T-cell (primary cell): ENCODE results near the gene PVALB. TPM values are rescaled to one million over a fixed set of nuclear protein-coding genes. Genes with fewer than 3 reads are reported as not detected.

Experiments
- ATAC-seq, 4 experiments: fragments of 200-7000 bp in 3 of 4; fragments of 150-1000 bp in 1 of 4; cut with Tn5 transposase; replicated peaks in 1 of 4; 1 replicate in 3 of 4; 2 replicates in 1 of 4; pipeline ENCODE4 v1.10.0; 2021; ENCODE audit warnings: moderate library complexity in 3 of 4, mild to moderate bottlenecking in 2 of 4, moderate number of reproducible peaks in 1 of 4
- CTCF ChIA-PET, 2 donors: fragments of 300-600 bp; sonication (Branson Sonifier 250); formaldehyde crosslinking; loops; one replicate each; lab custom pipeline; 2022; ENCODE audit warnings: antibody characterized with exemption in 2 of 2; lab: Charles Lee
- POLR2A ChIA-PET, 2 donors: fragments of 300-600 bp; sonication (Branson Sonifier 250); formaldehyde crosslinking; loops; one replicate each; lab custom pipeline; 2022; ENCODE audit warnings: antibody characterized with exemption in 2 of 2; lab: Charles Lee
- DNase-seq, 35 experiments: peaks; one replicate each; pipeline versions ENCODE4 v3.0.0 to v3.0.0-alpha.2; 2013 to 2023
- H3K27ac ChIP-seq: one replicate; pipeline ENCODE4 v1.5.1; 2013; ENCODE audit warnings: low read length
- H3K27me3 ChIP-seq, 2 experiments: replicated peaks in 1 of 2; 1 replicate in 1 of 2; 2 replicates in 1 of 2; pipeline versions ENCODE4 v1.6.1 to v1.7.0; 2013; ENCODE audit warnings: low read length in 1 of 2, mixed read lengths in 1 of 2; ENCODE audit not compliant: control insufficient read depth in 2 of 2, insufficient read depth in 2 of 2; ENCODE audit errors: extremely low read depth in 1 of 2
- H3K36me3 ChIP-seq, 2 donors: 1 replicate in 1 of 2; 2 replicates in 1 of 2; pipeline versions ENCODE4 v1.6.1 to v1.7.0; 2013; ENCODE audit warnings: low read length in 1 of 2; ENCODE audit not compliant: control insufficient read depth in 2 of 2, insufficient read depth in 1 of 2; ENCODE audit errors: extremely low read depth in 1 of 2
- H3K4me1 ChIP-seq, 2 experiments: 1 replicate in 1 of 2; 2 replicates in 1 of 2; pipeline versions ENCODE4 v1.6.1 to v1.7.0; 2013; ENCODE audit warnings: low read length in 2 of 2, mixed read lengths in 1 of 2; ENCODE audit not compliant: insufficient read depth in 2 of 2, control insufficient read depth in 1 of 2; ENCODE audit errors: extremely low read depth in 1 of 2
- H3K4me3 ChIP-seq, 2 donors: 1 replicate in 1 of 2; 2 replicates in 1 of 2; pipeline versions ENCODE4 v1.5.1 to v1.7.0; 2013; ENCODE audit warnings: mild to moderate bottlenecking in 2 of 2, low read length in 1 of 2, moderate library complexity in 1 of 2; ENCODE audit not compliant: control insufficient read depth in 1 of 2; ENCODE audit errors: extremely low read depth in 1 of 2
- H3K9me3 ChIP-seq: 2 replicates; pipeline ENCODE4 v1.7.0; 2013
- H3K27ac Mint-ChIP-seq, 2 donors: one replicate each; pipeline ENCODE4 v1.8.0; 2020 to 2021; ENCODE audit warnings: mild to moderate bottlenecking in 2 of 2, mixed read lengths in 2 of 2
- H3K27me3 Mint-ChIP-seq, 2 donors: one replicate each; pipeline ENCODE4 v1.8.0; 2021 to 2022; ENCODE audit warnings: mixed read lengths in 2 of 2
- H3K36me3 Mint-ChIP-seq: one replicate; pipeline ENCODE4 v1.8.0; 2021; ENCODE audit warnings: mixed read lengths
- H3K4me1 Mint-ChIP-seq, 3 donors: one replicate each; pipeline ENCODE4 v1.8.0; 2020 to 2022; ENCODE audit warnings: mixed read lengths in 3 of 3, mild to moderate bottlenecking in 1 of 3
- H3K4me3 Mint-ChIP-seq, 3 donors: one replicate each; pipeline ENCODE4 v1.8.0; 2020 to 2022; ENCODE audit warnings: mild to moderate bottlenecking in 3 of 3, mixed read lengths in 3 of 3, moderate library complexity in 3 of 3
- H3K9me3 Mint-ChIP-seq, 3 donors: one replicate each; pipeline ENCODE4 v1.8.0; 2020 to 2022; ENCODE audit warnings: mixed read lengths in 3 of 3
- WGBS: methylation state at CpG from one replicate; pipeline ENCODE4 v1.1.5; 2013; ENCODE audit warnings: missing lambda C conversion rate; ENCODE audit not compliant: insufficient coverage; 5-methylcytosine and 5-hydroxymethylcytosine counted together
- total RNA-seq, 35 experiments: library from RNA in 6 of 35; stranded (reverse) in 6 of 35; fragments of 120-200 nt in 1 of 35; gene quantifications; one replicate each; pipeline versions ENCODE4 v1.2.1 to v1.2.4 and lab custom pipeline; 2013 to 2026

PVALB gene
- total RNA-seq, 5 donors from 2014 or later (not counting 1 experiment from before 2014, with no cell fraction given) = not detected

DNA sequence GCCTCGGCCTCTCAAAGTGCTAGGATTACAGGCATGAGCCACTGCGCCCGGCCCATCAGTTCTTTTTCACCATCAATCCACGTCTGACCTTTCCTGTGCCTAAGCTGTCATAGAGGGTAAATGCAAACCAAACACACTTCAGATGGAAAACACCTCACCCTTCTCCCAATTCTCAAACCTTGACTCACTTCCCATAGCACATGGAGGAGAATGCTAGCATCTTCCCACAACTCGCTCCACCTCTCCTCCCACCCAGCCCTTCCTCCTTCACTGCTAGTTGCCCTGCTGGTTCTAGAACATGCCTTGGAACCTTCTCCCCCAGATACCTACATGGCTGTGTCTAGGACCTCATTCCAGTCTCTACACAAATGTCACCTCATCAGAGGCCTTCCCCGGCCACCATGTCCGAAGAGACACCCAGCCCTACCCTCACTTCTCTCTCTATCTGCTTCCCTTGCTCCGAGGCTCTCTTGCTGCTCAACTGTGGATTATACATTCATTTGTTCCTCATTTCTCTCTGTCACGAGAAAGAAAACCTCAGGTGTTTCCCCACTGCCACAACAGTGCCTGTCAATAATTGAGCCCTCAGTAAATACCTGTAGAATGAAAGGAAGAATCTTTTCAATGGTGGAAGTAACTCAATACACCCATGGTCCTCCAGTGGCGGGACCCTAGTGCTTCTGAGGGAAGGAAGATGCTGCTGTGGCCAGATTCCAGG is 22.7 kb upstream of the PVALB start:
- no peaks in the 10 kb centered on the region for H3K4me1 ChIP-seq
- Mint-ChIP-seq H3K27ac (no peak overlapping the region), H3K36me3 (no peaks in the 10 kb centered on the region), H3K4me3 (no peak overlapping the region), H3K4me1 (no peaks in the 10 kb centered on the region), H3K9me3 (peaks cover 0 to 6% (median 6%) of the 10 kb centered on the region in 3 donors), H3K27me3 (peaks cover 26 to 38% of the 10 kb centered on the region in 2 donors)
- ChIA-PET CTCF (no interaction called here), POLR2A (no interaction called here)
- H3K4me3 ChIP-seq = no peak overlapping the region
- no peaks in the 10 kb centered on the region for H3K9me3 ChIP-seq
- no peaks in the 10 kb centered on the region for H3K36me3 ChIP-seq
- WGBS = 85% methylated on average over 8 of the region's 10 CpGs
- ATAC-seq = no peak
- DNase-seq = no peak
- H3K27me3 ChIP-seq = peaks cover 0 to 31% of the 10 kb centered on the region in 2 experiments
- H3K27ac ChIP-seq = no peak overlapping the region

DNA sequence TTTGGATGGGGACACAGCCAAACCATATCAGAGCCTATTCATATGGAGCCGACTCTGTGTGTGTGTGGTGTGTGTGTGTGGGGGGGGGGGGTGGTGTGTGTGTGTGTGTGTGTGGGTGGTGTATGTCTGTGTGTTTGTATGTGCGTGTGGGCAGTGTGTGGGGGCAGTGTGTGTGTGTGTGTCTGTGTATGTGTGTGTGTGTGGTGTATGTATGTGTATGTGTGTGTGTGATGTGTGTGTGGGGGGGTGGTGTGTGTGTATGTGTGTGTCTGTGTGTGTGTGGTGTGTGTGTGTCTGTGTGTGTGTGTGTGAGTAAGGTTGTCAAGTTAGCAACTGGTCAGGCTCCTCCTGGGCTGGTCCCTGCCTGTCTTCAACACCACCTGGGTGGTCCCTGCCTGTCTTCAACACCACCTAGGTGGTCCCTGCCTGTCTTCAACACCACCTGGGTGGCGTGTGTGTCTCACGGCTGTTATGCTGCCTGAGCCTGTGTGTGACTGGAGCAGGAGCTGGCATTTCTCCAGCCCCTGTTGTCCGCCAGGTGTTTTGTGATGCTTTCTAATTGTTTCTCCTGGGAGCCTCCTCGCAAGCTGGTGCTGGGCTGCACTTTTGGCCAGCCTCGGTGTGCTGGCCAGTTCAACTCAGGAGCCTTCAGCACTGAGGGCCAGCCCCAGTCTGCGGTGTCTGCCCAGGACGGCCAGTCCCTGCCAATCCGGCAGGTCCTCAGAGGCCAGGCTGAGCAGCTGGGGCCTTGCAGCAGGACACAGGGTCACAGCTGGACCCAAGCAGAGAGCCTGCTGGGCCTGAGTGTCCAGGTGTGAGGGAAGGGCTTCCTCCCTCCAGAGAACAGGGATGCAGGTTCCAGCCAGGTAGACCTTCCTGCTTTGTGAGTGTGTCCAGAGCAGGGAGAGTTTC is 21.5 kb upstream of the PVALB start:
- Mint-ChIP-seq H3K36me3 (no peaks in the 10 kb centered on the region), H3K27me3 (peaks cover 29 to 35% of the 10 kb centered on the region in 2 donors), H3K4me1 (no peaks in the 10 kb centered on the region), H3K9me3 (peaks cover 0 to 6% (median 6%) of the 10 kb centered on the region in 3 donors), H3K4me3 (no peak overlapping the region), H3K27ac (no peak overlapping the region)
- no peaks in the 10 kb centered on the region for H3K4me1 ChIP-seq
- POLR2A ChIA-PET = no interaction called here
- ATAC-seq (no peak), DNase-seq (no peak)
- WGBS = 89% methylated on average over 10 of the region's 10 CpGs
- H3K9me3 ChIP-seq = no peaks in the 10 kb centered on the region
- no peaks in the 10 kb centered on the region for H3K36me3 ChIP-seq
- no peak overlapping the region for H3K27ac ChIP-seq
- CTCF ChIA-PET = no interaction called here
- no peak overlapping the region for H3K4me3 ChIP-seq
- peaks cover 0 to 36% of the 10 kb centered on the region in 2 experiments for H3K27me3 ChIP-seq

DNA sequence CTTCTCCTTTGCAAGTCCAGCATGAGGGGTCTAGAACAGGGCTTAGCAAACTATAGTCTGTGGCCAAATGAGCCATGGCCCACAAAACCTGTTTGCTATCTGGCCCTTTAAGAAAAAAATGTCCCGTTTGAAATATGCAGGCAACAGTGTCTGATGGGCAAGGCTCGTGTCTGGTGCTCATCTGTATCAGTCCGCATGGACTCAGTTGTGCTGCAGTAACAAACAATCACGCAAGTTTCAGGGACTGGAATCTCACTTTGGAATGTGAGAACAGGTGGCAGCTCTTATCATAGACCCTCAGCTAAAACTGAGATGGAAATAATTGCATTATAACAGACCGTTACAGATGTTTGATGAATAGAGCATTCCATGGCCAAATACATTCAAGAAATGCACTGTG is 19.1 kb upstream of the PVALB start:
- Mint-ChIP-seq H3K4me1 (peaks cover 6 to 11% (median 11%) of the 10 kb centered on the region in 3 donors), H3K27me3 (peaks cover 36 to 37% of the 10 kb centered on the region in 2 donors), H3K4me3 (no peak overlapping the region), H3K27ac (no peak overlapping the region), H3K36me3 (no peaks in the 10 kb centered on the region), H3K9me3 (peaks cover 0 to 6% (median 6%) of the 10 kb centered on the region in 3 donors)
- 86% methylated on average over 4 of the region's 5 CpGs for WGBS
- Histone ChIP-seq H3K9me3 (no peaks in the 10 kb centered on the region), H3K27me3 (peaks cover 0 to 36% of the 10 kb centered on the region in 2 experiments), H3K36me3 (no peaks in the 10 kb centered on the region), H3K4me1 (peaks cover 4 to 5% of the 10 kb centered on the region in 2 experiments), H3K27ac (no peak overlapping the region), H3K4me3 (no peak overlapping the region)
- DNase-seq (no peak), ATAC-seq (no peak)
- ChIA-PET POLR2A (no interaction called here), CTCF (interaction anchor here in 1 of 2 donors (0.6 kb wide), 1 partner anchor 214 kb away, joined by 3 read pairs; no protein-coding TSS in a partner anchor)

DNA sequence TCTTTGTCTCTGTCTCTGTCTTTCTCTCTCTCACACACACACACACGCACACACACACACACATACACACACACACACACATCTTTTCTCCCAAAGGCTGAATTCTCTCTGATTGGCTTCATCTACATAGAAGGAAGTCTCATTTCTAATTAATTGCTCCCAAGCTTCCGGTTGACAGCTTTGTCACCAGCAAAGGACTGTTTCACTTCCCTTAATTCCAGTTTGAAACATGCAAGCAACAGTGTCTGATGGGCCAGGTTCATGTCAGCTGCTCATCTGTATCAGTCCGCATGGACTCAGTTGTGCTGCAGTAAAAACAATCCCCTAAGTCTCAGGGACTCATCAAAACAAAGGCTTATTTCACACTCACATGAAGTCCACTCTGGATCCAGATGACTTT is 16.2 kb upstream of the PVALB start:
- 89% methylated on average over 3 of the region's 3 CpGs for WGBS
- ChIA-PET CTCF (no interaction called here), POLR2A (no interaction called here)
- Mint-ChIP-seq H3K9me3 (peaks cover 0 to 6% (median 4%) of the 10 kb centered on the region in 3 donors), H3K4me1 (peaks cover 22 to 32% (median 31%) of the 10 kb centered on the region in 3 donors), H3K36me3 (no peaks in the 10 kb centered on the region), H3K4me3 (no peak overlapping the region), H3K27ac (no peak overlapping the region), H3K27me3 (peaks cover 37% of the 10 kb centered on the region in 2 donors)
- Histone ChIP-seq H3K27me3 (peaks cover 0 to 26% of the 10 kb centered on the region in 2 experiments), H3K4me1 (peaks cover 10 to 11% of the 10 kb centered on the region in 2 experiments), H3K27ac (no peak overlapping the region), H3K9me3 (no peaks in the 10 kb centered on the region), H3K36me3 (no peaks in the 10 kb centered on the region), H3K4me3 (no peak overlapping the region)
- ATAC-seq (no peak), DNase-seq (no peak)

DNA sequence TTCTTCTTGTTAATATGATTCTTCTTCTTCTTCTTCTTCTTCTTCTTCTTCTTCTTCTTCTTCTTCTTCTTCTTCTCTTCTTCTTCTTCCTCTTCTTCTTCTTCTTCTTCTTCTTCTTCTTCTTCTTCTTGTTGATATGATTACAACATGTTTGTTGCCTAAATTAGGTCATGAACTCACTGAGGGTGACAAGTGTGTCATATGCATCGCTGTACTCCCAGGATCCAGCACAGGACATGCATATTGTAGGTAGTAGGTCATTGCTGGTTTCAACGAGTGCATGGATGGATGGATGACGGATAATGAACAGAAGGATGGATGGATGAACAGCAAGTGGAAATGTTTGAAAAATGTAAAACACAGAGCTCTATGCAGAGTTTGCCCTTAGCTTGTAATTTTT is 14.9 kb upstream of the PVALB start:
- H3K9me3 ChIP-seq = no peaks in the 10 kb centered on the region
- H3K27ac ChIP-seq = no peak overlapping the region
- ChIA-PET CTCF (no interaction called here), POLR2A (no interaction called here)
- no peaks in the 10 kb centered on the region for H3K36me3 Mint-ChIP-seq
- H3K4me1 ChIP-seq = peaks cover 10 to 11% of the 10 kb centered on the region in 2 experiments
- H3K4me3 ChIP-seq = no peak overlapping the region
- H3K9me3 Mint-ChIP-seq = no peaks in the 10 kb centered on the region
- H3K36me3 ChIP-seq = no peaks in the 10 kb centered on the region
- 90% methylated on average over 3 of the region's 3 CpGs for WGBS
- DNase-seq (no peak), ATAC-seq (no peak)
- peaks cover 22 to 32% (median 31%) of the 10 kb centered on the region in 3 donors for H3K4me1 Mint-ChIP-seq
- H3K27me3 ChIP-seq = peaks cover 0 to 25% of the 10 kb centered on the region in 2 experiments
- no peak overlapping the region for H3K27ac Mint-ChIP-seq
- H3K4me3 Mint-ChIP-seq = no peak overlapping the region
- H3K27me3 Mint-ChIP-seq = peaks cover 37 to 43% of the 10 kb centered on the region in 2 donors

DNA sequence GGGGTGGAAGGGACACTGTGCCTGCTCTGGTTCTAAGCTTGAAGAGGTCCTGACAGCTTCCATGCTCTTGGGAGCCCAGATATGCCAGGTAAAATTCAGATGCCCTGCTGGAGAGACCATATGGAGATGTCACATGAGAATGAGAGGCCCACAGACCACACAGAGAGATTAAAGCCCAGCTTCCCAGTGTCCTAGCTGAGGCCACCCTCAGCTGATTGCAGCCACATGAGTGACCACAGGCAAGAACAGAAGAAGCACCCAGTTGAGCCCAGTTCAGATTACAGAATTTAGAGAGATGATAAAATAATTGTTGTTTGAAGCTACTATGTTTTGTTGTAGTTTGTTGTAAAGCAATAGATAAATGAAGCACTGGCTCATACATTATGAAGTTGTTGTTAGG is 14.4 kb upstream of the PVALB start:
- Histone ChIP-seq H3K27ac (no peak overlapping the region), H3K27me3 (peaks cover 0 to 25% of the 10 kb centered on the region in 2 experiments), H3K4me1 (peaks cover 10 to 11% of the 10 kb centered on the region in 2 experiments), H3K36me3 (no peaks in the 10 kb centered on the region), H3K9me3 (no peaks in the 10 kb centered on the region), H3K4me3 (no peak overlapping the region)
- Mint-ChIP-seq H3K27me3 (peaks cover 37 to 42% of the 10 kb centered on the region in 2 donors), H3K36me3 (no peaks in the 10 kb centered on the region), H3K9me3 (no peaks in the 10 kb centered on the region), H3K4me1 (peaks cover 22 to 32% (median 31%) of the 10 kb centered on the region in 3 donors), H3K4me3 (peak overlapping the region in 1 of 3 donors; percentile 7), H3K27ac (no peak overlapping the region)
- CTCF ChIA-PET = no interaction called here
- no peak for DNase-seq
- POLR2A ChIA-PET = no interaction called here
- no peak for ATAC-seq
